Stimulated activated CD4-positive, alpha-beta T cell treated with anti-CD3 and anti-CD28 coated beads, TNF-alpha, amount 100 ng/mL, for 4 hours (primary cell): ENCODE results near the gene PPP6R2.
"Not testable (repeated sequence)": the region's sequence is repeated elsewhere in the genome, so short reads cannot be mapped to it uniquely, and the experiment has no call there.

Source experiments
- DNase-seq, 3 experiments: peaks; one replicate each; pipeline ENCODE4 v3.0.0-alpha.2; 2020; ENCODE audit warnings: low read depth in 3 of 3

Gene PPP6R2

GRCh38 chr22:50339945-50340879, 2.9 kb upstream of the PPP6R2 start:
- no peak for DNase-seq

- peak; percentile 75 to 80 (median 78) for DNase-seq
Observed at GRCh38 chr22:50341977-50342650, 1.0 kb upstream of the PPP6R2 start.

GRCh38 chr22:50343541-50343935, 411 bp downstream of the PPP6R2 start:
- no peak for DNase-seq

GRCh38 chr22:50346470-50346869, 3.3 kb downstream of the PPP6R2 start:
- no peak for DNase-seq

GRCh38 chr22:50347157-50347556, 4.0 kb downstream of the PPP6R2 start:
- DNase-seq: no peak

- DNase-seq: no peak
Observed at GRCh38 chr22:50348058-50348457, 4.9 kb downstream of the PPP6R2 start.

- DNase-seq: no peak
Observed at GRCh38 chr22:50356186-50356585, 13.1 kb downstream of the PPP6R2 start.

GRCh38 chr22:50357222-50357621, 14.1 kb downstream of the PPP6R2 start:
- no peak for DNase-seq

- DNase-seq: no peak
Observed at GRCh38 chr22:50357756-50358155, 14.6 kb downstream of the PPP6R2 start.

- no peak for DNase-seq
Observed at GRCh38 chr22:50360578-50360977, 17.5 kb downstream of the PPP6R2 start.

- DNase-seq: no peak
Observed at GRCh38 chr22:50361222-50361621, 18.1 kb downstream of the PPP6R2 start.

GRCh38 chr22:50361688-50362087, 18.6 kb downstream of the PPP6R2 start:
- DNase-seq: no peak

- no peak for DNase-seq
Observed at GRCh38 chr22:50363166-50363802, 20.2 kb downstream of the PPP6R2 start.

- DNase-seq: not testable (repeated sequence)
Observed at GRCh38 chr22:50363803-50364194, 20.7 kb downstream of the PPP6R2 start.

- no peak for DNase-seq
Observed at GRCh38 chr22:50367778-50368500, 24.8 kb downstream of the PPP6R2 start.

GRCh38 chr22:50371101-50371648, 28.0 kb downstream of the PPP6R2 start:
- DNase-seq: no peak

GRCh38 chr22:50376085-50376651, 33.0 kb downstream of the PPP6R2 start:
- DNase-seq: no peak

GRCh38 chr22:50381021-50381555, 38.0 kb downstream of the PPP6R2 start:
- not testable (repeated sequence) for DNase-seq

- DNase-seq: no peak
Observed at GRCh38 chr22:50396751-50397370, 53.7 kb downstream of the PPP6R2 start.

- DNase-seq: not testable (repeated sequence)
Observed at GRCh38 chr22:50397371-50398060, 54.4 kb downstream of the PPP6R2 start.
